ACC112 (cell line): ENCODE data around the gene PRR29.
"Not testable (repeated sequence)": the region's sequence is repeated elsewhere in the genome, so short reads cannot be mapped to it uniquely, and the experiment has no call there.

Experiments used
- H2AFZ ChIP-seq: fragments of 200-600 bp; sonication (generic); one replicate; pipeline ENCODE4 v1.6.0; 2017; ENCODE audit warnings: antibody characterized with exemption, low read length; ENCODE audit not compliant: unreplicated experiment
- H3K27ac ChIP-seq: fragments of 200-600 bp; sonication (generic); 2 replicates; pipeline ENCODE4 v1.5.1; 2014; ENCODE audit warnings: low read depth, mild to moderate bottlenecking, antibody characterized with exemption, low read length, moderate library complexity
- H3K27me3 ChIP-seq: fragments of 200-600 bp; sonication (generic); 2 replicates; pipeline ENCODE4 v1.6.1; 2014; ENCODE audit warnings: mild to moderate bottlenecking, antibody characterized with exemption, low read length, moderate library complexity, mixed read lengths; ENCODE audit not compliant: insufficient read depth
- H3K36me3 ChIP-seq: fragments of 200-600 bp; sonication (generic); 2 replicates; pipeline ENCODE4 v1.6.1; 2016; ENCODE audit warnings: mild to moderate bottlenecking, antibody characterized with exemption, low read length, moderate library complexity, mixed read lengths; ENCODE audit not compliant: insufficient read depth
- H3K4me1 ChIP-seq: fragments of 200-600 bp; sonication (generic); one replicate; pipeline ENCODE4 v1.6.1; 2016; ENCODE audit warnings: low read length, mixed read lengths; ENCODE audit not compliant: insufficient read depth, unreplicated experiment, control insufficient read depth
- H3K4me3 ChIP-seq: fragments of 200-600 bp; sonication (generic); 2 replicates; pipeline ENCODE4 v1.5.1; 2014; ENCODE audit warnings: mild to moderate bottlenecking, low read depth, low read length
- H3K79me2 ChIP-seq: fragments of 200-600 bp; sonication (generic); one replicate; pipeline ENCODE4 v1.6.0; 2016; ENCODE audit warnings: low read length; ENCODE audit not compliant: control insufficient read depth, unreplicated experiment, insufficient read depth

The PRR29 gene

DNA sequence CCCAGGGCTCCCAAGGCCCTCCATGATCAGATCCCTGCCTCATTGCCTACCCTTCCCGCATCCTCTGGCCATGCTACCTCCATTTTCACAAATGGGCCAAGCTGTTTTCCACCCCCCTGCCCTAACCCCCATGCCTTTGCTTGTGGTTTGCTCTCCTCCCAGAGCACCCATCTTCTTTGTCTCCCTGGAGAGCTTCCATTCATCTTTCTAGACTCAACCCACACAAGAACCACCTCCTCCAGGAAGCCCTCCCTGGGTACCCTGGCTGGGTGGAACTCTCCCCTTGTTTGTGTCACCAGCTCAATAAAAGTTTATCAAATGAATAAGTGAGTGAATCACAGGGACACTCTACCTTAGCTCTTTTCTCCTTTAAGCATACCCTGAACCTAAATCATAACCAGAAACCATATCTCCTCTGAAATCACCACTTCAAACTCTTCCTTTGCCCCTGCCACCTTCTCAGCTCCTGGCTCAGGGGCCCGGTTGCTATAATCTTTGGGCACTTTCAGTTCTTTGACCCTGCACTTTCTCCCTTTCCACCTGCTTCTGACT lies 22.5 kb upstream of the PRR29 start:
- H3K36me3 ChIP-seq, result no peaks in the 10 kb centered on the region
- no peak overlapping the region for H2AFZ ChIP-seq
- no peaks in the 10 kb centered on the region for H3K79me2 ChIP-seq
- H3K27me3 ChIP-seq, result no peaks in the 10 kb centered on the region
- H3K4me3 ChIP-seq, result no peak overlapping the region
- H3K27ac ChIP-seq, result no peak overlapping the region
- peaks cover 20% of the 10 kb centered on the region for H3K4me1 ChIP-seq

DNA sequence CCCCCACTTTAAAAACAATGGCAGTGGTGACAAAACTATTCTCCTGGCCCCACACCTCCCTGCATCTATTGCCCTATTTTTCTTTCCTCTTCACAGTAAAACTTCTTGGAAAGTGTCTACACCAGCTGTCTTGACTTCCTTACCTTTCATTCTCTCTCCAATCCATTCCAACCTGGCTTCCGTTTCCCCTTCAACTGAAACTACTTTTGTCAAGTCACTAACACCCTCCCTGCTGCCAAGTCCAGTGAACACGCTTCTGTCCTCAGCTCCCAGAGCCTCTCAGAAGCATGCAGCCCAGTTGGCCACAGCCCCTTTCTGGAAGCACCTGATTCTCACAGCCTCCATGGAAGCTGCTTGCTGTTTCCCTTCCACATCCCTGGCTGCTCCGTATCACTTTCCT lies 21.4 kb upstream of the PRR29 start:
- H3K79me2 ChIP-seq, result no peaks in the 10 kb centered on the region
- H3K4me1 ChIP-seq, result peaks cover 20% of the 10 kb centered on the region
- H3K36me3 ChIP-seq, result no peaks in the 10 kb centered on the region
- no peak overlapping the region for H3K27ac ChIP-seq
- H3K27me3 ChIP-seq, result no peaks in the 10 kb centered on the region
- H3K4me3 ChIP-seq, result no peak overlapping the region
- no peak overlapping the region for H2AFZ ChIP-seq

DNA sequence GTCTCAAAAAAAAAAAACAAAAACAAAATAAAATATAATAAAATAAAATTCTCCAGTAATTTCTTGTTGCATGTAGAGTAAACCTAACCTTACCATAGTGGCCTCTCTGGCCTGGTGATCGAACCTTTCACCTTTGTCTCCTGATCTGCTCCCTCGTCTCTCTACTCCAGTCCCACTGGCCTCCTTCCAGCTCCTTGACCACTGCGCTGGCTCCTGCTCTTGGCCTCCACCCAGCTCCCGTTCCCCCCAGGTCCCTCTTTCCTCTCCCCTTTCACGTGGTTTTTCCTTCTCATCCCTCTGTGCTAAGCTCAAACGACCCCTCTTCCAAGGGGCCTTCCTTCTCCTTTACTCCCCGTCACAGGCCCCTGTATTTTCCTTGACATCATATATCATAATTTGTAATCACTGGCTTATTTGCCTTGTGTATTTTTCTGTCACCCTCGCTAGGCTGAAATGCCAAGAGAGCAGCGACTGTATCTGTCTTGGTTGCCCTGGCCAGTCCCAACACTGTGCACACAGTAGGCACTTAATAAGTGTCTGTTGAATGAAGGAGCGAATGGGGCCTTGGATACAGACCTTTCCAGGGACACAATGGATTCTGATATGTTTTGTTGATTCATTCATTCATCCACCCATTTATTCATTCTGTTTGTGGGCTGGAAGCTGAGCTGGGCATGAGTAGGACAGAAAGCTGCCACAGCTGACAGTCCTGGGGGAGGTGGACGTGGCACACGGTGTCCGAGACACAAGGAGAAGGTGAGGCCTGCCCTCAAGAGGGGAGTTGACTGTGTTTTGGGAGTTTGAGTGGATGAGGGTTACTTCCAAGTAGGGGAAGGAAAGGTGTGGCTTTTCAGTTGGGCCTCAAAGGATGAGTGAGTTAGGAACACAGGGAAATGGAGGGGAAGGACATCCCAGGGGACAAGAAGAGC lies 19.6 kb upstream of the PRR29 start:
- Histone ChIP-seq H3K4me1 (peaks cover 18% of the 10 kb centered on the region), H3K4me3 (no peak overlapping the region), H3K27ac (no peak overlapping the region), H3K27me3 (no peaks in the 10 kb centered on the region), H3K79me2 (no peaks in the 10 kb centered on the region), H2AFZ (no peak overlapping the region), H3K36me3 (no peaks in the 10 kb centered on the region)

DNA sequence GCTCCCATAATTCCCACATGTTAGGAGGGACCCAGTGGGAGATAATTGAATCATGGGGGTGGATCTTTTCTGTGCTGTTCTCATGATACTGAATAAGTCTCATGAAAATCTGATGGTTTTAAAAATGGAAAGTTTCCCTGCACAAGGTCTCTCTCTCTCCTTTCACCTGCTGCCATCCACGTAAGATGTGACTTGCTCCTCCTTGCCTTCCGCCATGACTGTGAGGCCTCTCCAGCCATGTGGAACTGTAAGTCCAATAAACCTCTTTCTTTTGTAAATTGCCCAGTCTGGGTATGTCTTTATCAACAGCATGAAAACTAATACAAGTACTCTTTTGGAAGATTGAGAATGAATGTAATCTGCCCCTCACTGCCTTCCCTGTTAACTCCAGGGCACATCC lies 15.5 kb upstream of the PRR29 start:
- H2AFZ ChIP-seq, H3K79me2 ChIP-seq, H3K27ac ChIP-seq, H3K4me3 ChIP-seq, H3K27me3 ChIP-seq, H3K36me3 ChIP-seq: not testable (repeated sequence)
- peaks cover 12% of the 10 kb centered on the region for H3K4me1 ChIP-seq

DNA sequence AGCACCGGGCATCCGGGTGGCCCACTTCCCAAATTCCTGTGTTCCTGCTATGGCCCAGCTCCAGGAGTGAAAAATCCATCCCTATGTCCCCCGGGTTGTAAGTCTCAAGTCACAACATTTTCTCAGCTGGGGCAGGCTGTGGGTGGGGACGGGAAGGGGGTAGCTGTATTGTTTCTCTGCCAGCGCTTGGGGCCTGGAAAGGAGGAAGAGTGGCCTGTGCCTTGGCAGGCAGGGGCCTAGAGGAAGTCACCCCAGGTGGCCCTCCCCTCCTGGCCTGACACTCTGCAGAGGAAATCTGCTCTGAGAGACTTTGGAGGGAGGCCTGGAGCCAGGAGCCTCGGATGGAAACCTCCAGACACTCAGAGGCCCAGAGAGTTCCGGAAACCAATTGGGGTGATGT lies 14.8 kb upstream of the PRR29 start:
- no peaks in the 10 kb centered on the region for H3K27me3 ChIP-seq
- no peak overlapping the region for H3K27ac ChIP-seq
- H3K4me3 ChIP-seq, result no peak overlapping the region
- H3K4me1 ChIP-seq, result peaks cover 12% of the 10 kb centered on the region
- H3K79me2 ChIP-seq, result no peaks in the 10 kb centered on the region
- no peaks in the 10 kb centered on the region for H3K36me3 ChIP-seq
- H2AFZ ChIP-seq, result no peak overlapping the region

DNA sequence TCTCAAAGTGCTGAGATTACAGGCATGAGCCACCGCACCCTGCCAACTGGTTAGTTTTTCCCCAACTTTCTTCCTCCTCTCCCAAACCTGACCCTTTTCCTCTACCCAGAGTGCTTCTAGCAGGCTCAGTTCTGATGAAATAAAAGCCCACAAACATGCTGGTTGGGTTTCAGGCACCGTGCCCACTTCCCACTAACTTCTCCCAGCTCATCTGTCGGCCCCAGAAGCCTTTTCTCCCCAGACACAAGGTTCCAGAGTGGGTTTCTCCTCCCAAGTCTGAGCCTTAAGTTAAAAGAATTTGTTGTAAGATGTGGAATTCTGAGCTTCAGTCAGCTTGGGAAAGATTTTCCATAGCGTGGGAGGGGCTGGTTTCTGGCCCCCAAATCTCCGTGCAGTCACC lies 13.9 kb upstream of the PRR29 start:
- Histone ChIP-seq H2AFZ (no peak overlapping the region), H3K36me3 (no peaks in the 10 kb centered on the region), H3K4me1 (peaks cover 12% of the 10 kb centered on the region), H3K4me3 (no peak overlapping the region), H3K27ac (no peak overlapping the region), H3K79me2 (no peaks in the 10 kb centered on the region), H3K27me3 (no peaks in the 10 kb centered on the region)

DNA sequence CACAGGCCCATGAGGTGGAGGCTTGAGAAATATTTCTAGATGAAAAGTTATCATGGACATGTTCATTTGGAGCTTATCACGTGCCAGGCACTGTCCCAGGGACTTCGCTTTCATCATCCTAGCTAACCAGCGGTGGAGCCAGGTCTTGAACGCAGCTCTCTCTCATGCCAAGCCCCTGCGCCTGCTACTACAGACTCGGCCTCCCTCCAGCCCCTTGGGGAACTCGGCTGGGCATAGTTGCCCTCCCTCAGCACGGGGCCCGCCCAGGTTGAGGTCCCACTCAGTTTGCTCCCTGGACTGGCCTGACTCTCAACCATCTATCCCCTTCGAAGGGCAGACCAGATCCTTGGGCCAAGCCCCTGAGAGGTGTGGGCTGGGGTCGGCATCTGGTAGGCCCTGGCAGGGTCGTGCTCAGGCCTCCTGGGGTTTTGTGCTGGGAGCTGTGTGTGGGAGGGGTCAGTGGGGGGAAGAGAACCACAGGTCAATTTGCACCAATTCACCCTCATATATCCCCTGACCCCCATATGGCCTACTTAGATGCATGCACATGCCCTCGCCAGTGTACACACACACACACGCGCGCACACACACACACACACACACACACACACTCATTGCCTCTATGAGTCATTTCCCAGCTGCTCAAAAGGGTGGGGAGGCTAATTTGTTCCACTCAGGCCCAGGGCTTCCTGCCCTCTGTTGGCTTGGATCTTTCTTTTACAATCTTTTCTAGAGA lies 13.3 kb upstream of the PRR29 start:
- Histone ChIP-seq H3K79me2 (no peaks in the 10 kb centered on the region), H3K4me1 (peaks cover 12% of the 10 kb centered on the region), H3K27ac (no peak overlapping the region), H3K4me3 (no peak overlapping the region), H2AFZ (no peak overlapping the region), H3K36me3 (no peaks in the 10 kb centered on the region), H3K27me3 (no peaks in the 10 kb centered on the region)

DNA sequence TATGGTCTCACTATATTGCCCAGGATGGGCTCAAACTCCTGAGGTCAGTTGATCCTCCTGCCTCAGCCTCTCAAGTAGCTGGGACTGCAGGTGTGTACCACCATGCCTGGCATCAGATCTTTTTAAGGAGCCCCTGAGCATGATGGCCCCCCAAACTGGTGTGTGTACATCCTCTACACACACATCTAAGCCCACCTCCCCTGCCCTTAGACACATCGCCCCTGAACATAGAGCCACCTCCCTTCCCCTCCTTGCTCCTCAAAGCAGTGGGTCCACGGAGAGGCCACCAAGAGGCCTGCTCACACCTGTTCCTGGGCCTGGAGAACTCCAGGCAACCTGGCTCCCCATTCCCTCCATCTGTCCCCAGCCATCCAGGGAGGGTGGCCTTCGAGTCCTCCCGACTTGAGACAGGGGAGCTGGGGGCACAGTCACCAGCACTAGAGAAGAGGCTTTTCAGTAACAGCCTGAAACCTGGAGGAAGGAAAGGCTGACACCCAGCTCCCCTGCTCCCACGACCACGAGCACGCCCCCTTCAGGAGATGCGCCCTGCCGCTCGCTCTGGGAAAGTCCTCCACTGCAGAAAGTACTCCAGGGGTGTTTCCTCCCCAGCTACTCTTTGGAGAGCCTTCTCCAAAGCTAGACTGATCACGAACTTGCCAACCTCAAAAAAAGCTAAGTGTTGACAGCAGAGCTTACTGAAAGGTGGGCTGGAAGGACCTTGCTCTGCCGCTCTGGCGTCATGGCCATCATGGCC lies 12.6 kb upstream of the PRR29 start:
- H3K79me2 ChIP-seq, result no peaks in the 10 kb centered on the region
- H3K36me3 ChIP-seq, result no peaks in the 10 kb centered on the region
- H3K4me3 ChIP-seq, result no peak overlapping the region
- no peak overlapping the region for H3K27ac ChIP-seq
- H2AFZ ChIP-seq, result no peak overlapping the region
- no peaks in the 10 kb centered on the region for H3K27me3 ChIP-seq
- peaks cover 12% of the 10 kb centered on the region for H3K4me1 ChIP-seq

DNA sequence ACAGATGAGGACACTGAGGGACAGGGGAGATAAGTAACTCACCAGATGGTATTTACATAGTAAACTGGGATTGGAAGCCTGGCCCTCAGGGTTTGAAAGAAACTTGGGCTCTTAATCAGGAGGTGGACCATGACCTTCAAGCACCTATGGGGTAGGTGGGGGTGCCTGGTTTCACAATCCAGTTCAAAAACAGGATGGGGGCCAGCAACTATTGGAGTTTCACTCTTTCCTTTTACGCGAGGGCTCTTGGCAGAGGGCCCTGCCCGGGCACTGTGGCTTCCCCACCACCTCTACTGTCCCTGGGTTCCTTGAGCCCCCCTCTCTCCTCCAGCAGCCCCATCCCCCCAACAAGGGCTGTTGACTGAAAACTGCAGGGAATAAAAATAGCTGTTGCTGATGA lies 11.3 kb upstream of the PRR29 start:
- H3K27ac ChIP-seq, result no peak overlapping the region
- peaks cover 14% of the 10 kb centered on the region for H3K4me1 ChIP-seq
- H3K4me3 ChIP-seq, result no peak overlapping the region
- no peaks in the 10 kb centered on the region for H3K79me2 ChIP-seq
- H3K27me3 ChIP-seq, result peaks cover 5% of the 10 kb centered on the region
- H2AFZ ChIP-seq, result no peak overlapping the region
- no peaks in the 10 kb centered on the region for H3K36me3 ChIP-seq
